ENCODE data around the gene NEU4.
"Not testable (repeated sequence)": the region's sequence is repeated elsewhere in the genome, so short reads cannot be mapped to it uniquely, and the experiment has no call there.

The NEU4 gene

GRCh38 chr2:241812730-241813643 is 4.0 kb downstream of the NEU4 start:
- no peak for DNase-seq (ENCODE audit: extremely low read depth in 1 of 2, low read depth in 1 of 2)

GRCh38 chr2:241813644-241814392 is 4.8 kb downstream of the NEU4 start:
- no peak for DNase-seq (ENCODE audit: extremely low read depth in 1 of 2, low read depth in 1 of 2)

- no peak for DNase-seq (ENCODE audit: extremely low read depth in 1 of 2, low read depth in 1 of 2)
Measured at GRCh38 chr2:241814393-241814642, 5.3 kb downstream of the NEU4 start.

- no peak for DNase-seq (ENCODE audit: extremely low read depth in 1 of 2, low read depth in 1 of 2)
Measured at GRCh38 chr2:241814643-241815476, 5.9 kb downstream of the NEU4 start.

GRCh38 chr2:241815477-241816430 is 6.8 kb downstream of the NEU4 start:
- no peak for DNase-seq (ENCODE audit: extremely low read depth in 1 of 2, low read depth in 1 of 2)

- no peak for DNase-seq (ENCODE audit: extremely low read depth in 1 of 2, low read depth in 1 of 2)
Measured at GRCh38 chr2:241816431-241817121, 7.6 kb downstream of the NEU4 start.

GRCh38 chr2:241817126-241817820 is 8.3 kb downstream of the NEU4 start:
- DNase-seq (ENCODE audit: extremely low read depth in 1 of 2, low read depth in 1 of 2): no peak

GRCh38 chr2:241817821-241818215 is 8.8 kb downstream of the NEU4 start:
- not testable (repeated sequence) for DNase-seq (ENCODE audit: extremely low read depth in 1 of 2, low read depth in 1 of 2)

GRCh38 chr2:241818229-241818942 is 9.4 kb downstream of the NEU4 start:
- no peak for DNase-seq (ENCODE audit: extremely low read depth in 1 of 2, low read depth in 1 of 2)

GRCh38 chr2:241818943-241819270 is 9.9 kb downstream of the NEU4 start:
- DNase-seq (ENCODE audit: extremely low read depth in 1 of 2, low read depth in 1 of 2): no peak

GRCh38 chr2:241819947-241820624 is 11.1 kb downstream of the NEU4 start:
- DNase-seq (ENCODE audit: extremely low read depth in 1 of 2, low read depth in 1 of 2): not testable (repeated sequence)

GRCh38 chr2:241820625-241821384 is 11.8 kb downstream of the NEU4 start:
- no peak for DNase-seq (ENCODE audit: extremely low read depth in 1 of 2, low read depth in 1 of 2)

- no peak for DNase-seq (ENCODE audit: extremely low read depth in 1 of 2, low read depth in 1 of 2)
Measured at GRCh38 chr2:241821460-241822263, 12.7 kb downstream of the NEU4 start.

GRCh38 chr2:241822264-241822623 is 13.3 kb downstream of the NEU4 start:
- no peak for DNase-seq (ENCODE audit: extremely low read depth in 1 of 2, low read depth in 1 of 2)

GRCh38 chr2:241823531-241824437 is 14.8 kb downstream of the NEU4 start:
- DNase-seq (ENCODE audit: extremely low read depth in 1 of 2, low read depth in 1 of 2): not testable (repeated sequence)

- no peak for DNase-seq (ENCODE audit: extremely low read depth in 1 of 2, low read depth in 1 of 2)
Measured at GRCh38 chr2:241827394-241827793, 18.4 kb downstream of the NEU4 start.

All from stimulated activated CD8-positive, alpha-beta memory T cell treated with anti-CD3 and anti-CD28 coated beads, Interleukin-7, amount 100 ng/mL, for 48 hours (primary cell).